GM23338 (cell line): ENCODE data around the gene DDX23. TPM values are rescaled to one million over a fixed set of nuclear protein-coding genes. Genes with fewer than 3 reads are reported as not detected.
A peak's percentile ranks its signal among the peaks of the same experiment; 100 is the strongest.

Experiments
- ATAC-seq: fragments of 200-7000 bp; cut with Tn5 transposase; 3 replicates; pipeline ENCODE4 v1.9.1; 2020
- DNase-seq: peaks from one replicate; pipeline ENCODE4 v3.0.0-alpha.2; 2015; ENCODE audit warnings: low spot score
- H2AFZ ChIP-seq: fragments of 200-600 bp; sonication (generic); 2 replicates; pipeline ENCODE4 v1.8.0; 2016; ENCODE audit warnings: antibody characterized with exemption, mild to moderate bottlenecking, moderate library complexity
- H3F3A ChIP-seq: fragments of 200-600 bp; sonication (generic); replicated peaks from 2 replicates; pipeline ENCODE4 v1.8.0; 2017; ENCODE audit warnings: antibody characterized with exemption, mixed run types, low read depth
- H3K27ac ChIP-seq: fragments of 200-600 bp; sonication (generic); 2 replicates; pipeline ENCODE4 v1.6.1; 2016; ENCODE audit warnings: low read depth
- H3K27me3 ChIP-seq: fragments of 200-600 bp; sonication (generic); 2 replicates; pipeline ENCODE4 v1.8.0; 2016; ENCODE audit warnings: mild to moderate bottlenecking, mixed run types, moderate library complexity; ENCODE audit not compliant: insufficient read depth
- H3K36me3 ChIP-seq: fragments of 200-600 bp; sonication (generic); 2 replicates; pipeline ENCODE4 v1.8.0; 2016; ENCODE audit warnings: mild to moderate bottlenecking; ENCODE audit not compliant: insufficient read depth
- H3K4me1 ChIP-seq: fragments of 200-600 bp; sonication (generic); 2 replicates; pipeline ENCODE4 v1.8.0; 2016; ENCODE audit warnings: mild to moderate bottlenecking, moderate library complexity; ENCODE audit not compliant: insufficient read depth
- H3K4me2 ChIP-seq: fragments of 200-600 bp; sonication (generic); 2 replicates; pipeline ENCODE4 v1.7.1; 2017; ENCODE audit warnings: mixed run types
- H3K4me3 ChIP-seq: fragments of 200-600 bp; sonication (generic); 2 replicates; pipeline ENCODE4 v1.6.1; 2016; ENCODE audit warnings: mixed run types
- H3K79me2 ChIP-seq: fragments of 200-600 bp; sonication (generic); replicated peaks from 2 replicates; pipeline ENCODE4 v1.8.0; 2017; ENCODE audit warnings: mild to moderate bottlenecking; ENCODE audit not compliant: insufficient read depth
- H3K9me2 ChIP-seq: fragments of 200-600 bp; sonication (generic); 2 replicates; pipeline ENCODE4 v1.8.0; 2017; ENCODE audit not compliant: insufficient read depth
- H4K20me1 ChIP-seq: fragments of 200-600 bp; sonication (generic); replicated peaks from 2 replicates; pipeline ENCODE4 v1.8.0; 2017; ENCODE audit warnings: mild to moderate bottlenecking; ENCODE audit not compliant: insufficient read depth
- H3K27ac Mint-ChIP-seq: 2 replicates; pipeline ENCODE4 v1.8.0; 2020; ENCODE audit warnings: inconsistent platforms, mild to moderate bottlenecking, moderate library complexity, mixed read lengths
- H3K27me3 Mint-ChIP-seq: 3 replicates; pipeline ENCODE4 v1.8.0; 2022; ENCODE audit warnings: low read depth, mild to moderate bottlenecking, moderate library complexity, mixed read lengths, inconsistent platforms; ENCODE audit not compliant: insufficient read depth, poor library complexity
- H3K36me3 Mint-ChIP-seq: 3 replicates; pipeline ENCODE4 v1.8.0; 2021; ENCODE audit warnings: low read depth, mild to moderate bottlenecking, inconsistent platforms, moderate library complexity, mixed read lengths
- H3K4me1 Mint-ChIP-seq: 3 replicates; pipeline ENCODE4 v1.8.0; 2020; ENCODE audit warnings: mild to moderate bottlenecking, inconsistent platforms, mixed read lengths
- H3K4me3 Mint-ChIP-seq: 3 replicates; pipeline ENCODE4 v1.8.0; 2021; ENCODE audit warnings: moderate library complexity, mild to moderate bottlenecking, inconsistent platforms, mixed read lengths
- H3K9me3 Mint-ChIP-seq: 3 replicates; pipeline ENCODE4 v1.8.0; 2020; ENCODE audit warnings: moderate library complexity, mild to moderate bottlenecking, inconsistent platforms, mixed read lengths
- ETS1 ChIP-seq: IDR thresholded peaks from 2 replicates; pipeline ENCODE4 v1.6.1; 2016; ENCODE audit warnings: antibody characterized with exemption
- EZH2 ChIP-seq: fragments of 200-600 bp; sonication (generic); IDR thresholded peaks from one replicate; pipeline ENCODE4 v1.8.0; 2017; ENCODE audit warnings: antibody characterized with exemption, mild to moderate bottlenecking, low read depth; ENCODE audit not compliant: unreplicated experiment
- EZH2phosphoT487 ChIP-seq: fragments of 200-600 bp; sonication (generic); IDR thresholded peaks from one replicate; pipeline ENCODE4 v1.8.1; 2018; ENCODE audit warnings: antibody characterized with exemption; ENCODE audit not compliant: unreplicated experiment
- JUNB ChIP-seq: IDR thresholded peaks from one replicate; pipeline ENCODE4 v1.6.1; 2016; ENCODE audit warnings: antibody characterized with exemption; ENCODE audit not compliant: unreplicated experiment
- POLR2AphosphoS5 ChIP-seq: IDR thresholded peaks from 2 replicates; pipeline ENCODE4 v1.6.1; 2016; ENCODE audit warnings: antibody characterized with exemption, low read depth
- REST ChIP-seq: IDR thresholded peaks from one replicate; pipeline ENCODE4 v1.6.1; 2018; ENCODE audit warnings: antibody characterized with exemption; ENCODE audit not compliant: unreplicated experiment
- STAT1 ChIP-seq: IDR thresholded peaks from one replicate; pipeline ENCODE4 v1.6.1; 2016; ENCODE audit warnings: antibody characterized with exemption; ENCODE audit not compliant: unreplicated experiment
- ZNF331 ChIP-seq: fragments of 250-450 bp; sonication (Bioruptor Pico); IDR thresholded peaks from 2 replicates; pipeline ENCODE4 v1.5.0; 2020; ENCODE audit warnings: low read depth, mild to moderate bottlenecking, moderate library complexity
- polyA plus RNA-seq: library from polyadenylated mRNA; unstranded; fragments of >200 nt; fragmentation: Nextera tagmentation; extraction: Ambion mirVana; gene quantifications from 2 replicates; pipeline ENCODE4 v1.2.1, GENCODE V29; 2016
- total RNA-seq: library from RNA; depleted of rRNA; stranded (reverse); fragments of >200 nt; shearing (Covaris generic); gene quantifications from 2 replicates; pipeline ENCODE4 v1.2.3, GENCODE V29; 2014

The DDX23 gene
- total and polyA plus RNA-seq, 2 experiments from 2014 or later, result 31.7 to 78.5 TPM

GRCh38 chr12:48816143-48816854 lies 35.7 kb downstream of the DDX23 start (continued):
- TF ChIP-seq ETS1 (no peak), ZNF331 (CRISPR knock-in tag) (no peak), JUNB (no peak), REST (no peak), POLR2AphosphoS5 (no peak), EZH2phosphoT487 (no peak), EZH2 (no peak)

- H3K27ac Mint-ChIP-seq, result no peak overlapping the region
These were observed 36.5 kb downstream of the DDX23 start for GRCh38 chr12:48815126-48816110.

More at GRCh38 chr12:48815126-48816110, 36.5 kb downstream of the DDX23 start:
- Histone ChIP-seq H3K4me1 (peaks cover 21% of the 10 kb centered on the region; the same call in 1 of the 2 replicates), H3K27ac (no peak overlapping the region), H4K20me1 (no peaks in the 10 kb centered on the region; the same call in 1 of the 2 replicates), H3K9me2 (no peaks in the 10 kb centered on the region), H2AFZ (peak overlapping the region; percentile 99), H3F3A (no peaks in the 10 kb centered on the region; the same call in 1 of the 2 replicates), H3K27me3 (peaks cover 91% of the 10 kb centered on the region), H3K36me3 (no peaks in the 10 kb centered on the region), H3K4me2 (peak overlapping the region; percentile 97), H3K79me2 (no peaks in the 10 kb centered on the region), H3K4me3 (peak overlapping the region; percentile 97)
- Mint-ChIP-seq H3K9me3 (no peaks in the 10 kb centered on the region), H3K4me1 (peaks cover 50% of the 10 kb centered on the region), H3K36me3 (no peaks in the 10 kb centered on the region), H3K4me3 (peak overlapping the region; percentile 93), H3K27me3 (peaks cover 73% of the 10 kb centered on the region)
- DNase-seq, result peak; percentile 90
- ATAC-seq, result peak; percentile 23
- TF ChIP-seq ETS1 (0 out of 2 replicates have a peak, but pooled peaks have one; percentile 8), STAT1 (no peak), EZH2 (peak; percentile 48)
